Measurements from ENCODE around the gene OR2H2. TPM values are rescaled to one million over a fixed set of nuclear protein-coding genes. Genes with fewer than 3 reads are reported as not detected.

Gene OR2H2
- total RNA-seq, 1 donor: not detected

DNA sequence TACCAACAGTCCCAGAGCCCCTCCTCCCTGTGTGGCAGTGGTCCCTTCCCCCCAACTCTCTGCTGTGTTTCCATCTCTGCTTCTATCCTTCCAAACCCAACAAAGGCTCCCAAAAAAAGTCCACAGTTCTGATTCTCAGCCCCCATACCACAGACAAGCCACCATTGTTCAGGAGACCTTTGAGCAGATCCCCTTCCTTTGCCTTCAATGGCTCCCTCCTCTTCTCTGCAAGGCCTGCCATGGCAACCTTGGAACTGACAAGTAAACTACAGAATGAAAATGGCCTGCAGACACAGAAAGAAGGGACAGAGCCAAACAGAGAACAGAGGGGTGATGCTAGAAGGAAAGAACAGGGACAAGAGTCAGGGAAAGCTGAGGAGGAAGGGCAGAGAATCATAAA, 23.2 kb downstream of the OR2H2 start:
- H2AFZ ChIP-seq (ENCODE audit: low read length): no peak overlapping the region
- H3K4me1 ChIP-seq (ENCODE audit: insufficient read depth, low read length): no peaks in the 10 kb centered on the region
- DNase-seq (ENCODE audit: insufficient read length, low spot score, missing footprints): no peak
- peaks cover 69% of the 10 kb centered on the region for H3K36me3 ChIP-seq (ENCODE audit: insufficient read depth, low read length)
- no peaks in the 10 kb centered on the region for H3K9me3 ChIP-seq (ENCODE audit: low read depth, low read length)
- H4K20me1 ChIP-seq (ENCODE audit: insufficient read depth, low read length): no peaks in the 10 kb centered on the region
- H3K27me3 ChIP-seq (ENCODE audit: insufficient read depth, low read length): no peaks in the 10 kb centered on the region
- no peak overlapping the region for H3K4me2 ChIP-seq (ENCODE audit: insufficient read depth, low read length)
- no peak for TF ChIP-seq CTCF (IDR thresholded peaks at IDR 0.05; ENCODE audit: extremely low read depth, low read depth, low read length)
- H3K4me3 ChIP-seq (ENCODE audit: insufficient read depth, low read length): no peak overlapping the region
- no peak overlapping the region for H3K27ac ChIP-seq (ENCODE audit: low read depth, low read length)
- H3K79me2 ChIP-seq (ENCODE audit: insufficient read depth, low read length): no peaks in the 10 kb centered on the region

DNA sequence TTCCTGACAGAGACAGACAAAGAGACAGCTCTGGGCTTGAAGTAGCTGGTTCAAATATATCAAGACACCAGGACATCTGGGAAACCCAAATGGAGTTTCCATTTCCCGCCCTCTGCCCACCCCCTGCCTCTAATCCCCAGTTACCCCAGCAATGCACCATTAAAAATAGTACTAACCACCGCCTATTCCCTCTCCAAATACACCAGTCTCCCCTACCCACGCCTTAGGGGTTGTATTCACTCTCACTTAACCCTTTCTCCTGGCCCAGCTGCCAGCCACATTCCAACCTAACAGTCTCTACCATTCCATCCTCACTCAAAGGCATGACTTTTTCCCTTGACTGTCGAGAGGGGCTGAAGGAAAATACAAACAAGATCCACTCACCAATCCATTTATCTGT, 25.6 kb downstream of the OR2H2 start:
- H3K27ac ChIP-seq (ENCODE audit: low read depth, low read length): no peak overlapping the region
- H3K4me3 ChIP-seq (ENCODE audit: insufficient read depth, low read length): no peak overlapping the region
- no peak overlapping the region for H3K4me2 ChIP-seq (ENCODE audit: insufficient read depth, low read length)
- no peak overlapping the region for H2AFZ ChIP-seq (ENCODE audit: low read length)
- H3K9me3 ChIP-seq (ENCODE audit: low read depth, low read length): no peaks in the 10 kb centered on the region
- peaks cover 66% of the 10 kb centered on the region for H3K36me3 ChIP-seq (ENCODE audit: insufficient read depth, low read length)
- no peaks in the 10 kb centered on the region for H3K27me3 ChIP-seq (ENCODE audit: insufficient read depth, low read length)
- no peak for TF ChIP-seq CTCF (IDR thresholded peaks at IDR 0.05; ENCODE audit: extremely low read depth, low read depth, low read length)
- no peaks in the 10 kb centered on the region for H3K4me1 ChIP-seq (ENCODE audit: insufficient read depth, low read length)
- DNase-seq (ENCODE audit: insufficient read length, low spot score, missing footprints): no peak
- H3K79me2 ChIP-seq (ENCODE audit: insufficient read depth, low read length): no peaks in the 10 kb centered on the region
- no peaks in the 10 kb centered on the region for H4K20me1 ChIP-seq (ENCODE audit: insufficient read depth, low read length)

DNA sequence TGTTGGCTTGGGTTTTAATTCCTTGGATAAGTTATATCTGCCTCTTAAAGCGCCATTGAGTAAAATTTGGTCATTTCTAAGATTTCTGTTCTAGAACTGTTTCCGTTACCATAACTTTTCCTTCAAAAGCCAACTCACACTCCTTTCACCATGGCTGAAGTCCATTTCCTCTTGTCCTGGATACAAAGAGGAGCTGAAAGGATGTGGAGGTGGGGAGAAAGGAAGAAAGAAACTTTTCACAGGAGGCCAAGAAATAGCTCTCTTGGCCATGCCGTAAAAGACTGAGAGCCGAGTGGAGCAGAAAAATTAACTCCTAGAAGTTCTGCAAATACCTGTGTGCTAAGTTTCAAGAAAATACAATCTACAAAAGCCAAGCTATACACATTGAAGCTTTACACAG, 26.5 kb downstream of the OR2H2 start:
- peaks cover 60% of the 10 kb centered on the region for H3K36me3 ChIP-seq (ENCODE audit: insufficient read depth, low read length)
- H3K27me3 ChIP-seq (ENCODE audit: insufficient read depth, low read length): no peaks in the 10 kb centered on the region
- no peak for TF ChIP-seq CTCF (IDR thresholded peaks at IDR 0.05; ENCODE audit: extremely low read depth, low read depth, low read length)
- H3K4me3 ChIP-seq (ENCODE audit: insufficient read depth, low read length): no peak overlapping the region
- H3K9me3 ChIP-seq (ENCODE audit: low read depth, low read length): no peaks in the 10 kb centered on the region
- no peak overlapping the region for H3K4me2 ChIP-seq (ENCODE audit: insufficient read depth, low read length)
- no peak overlapping the region for H3K27ac ChIP-seq (ENCODE audit: low read depth, low read length)
- H3K4me1 ChIP-seq (ENCODE audit: insufficient read depth, low read length): no peaks in the 10 kb centered on the region
- no peaks in the 10 kb centered on the region for H4K20me1 ChIP-seq (ENCODE audit: insufficient read depth, low read length)
- DNase-seq (ENCODE audit: insufficient read length, low spot score, missing footprints): no peak
- no peak overlapping the region for H2AFZ ChIP-seq (ENCODE audit: low read length)
- H3K79me2 ChIP-seq (ENCODE audit: insufficient read depth, low read length): no peaks in the 10 kb centered on the region

- Histone ChIP-seq H3K4me3 (ENCODE audit: insufficient read depth, low read length) (no peak overlapping the region), H3K27ac (ENCODE audit: low read depth, low read length) (no peak overlapping the region), H3K4me1 (ENCODE audit: insufficient read depth, low read length) (no peaks in the 10 kb centered on the region), H3K79me2 (ENCODE audit: insufficient read depth, low read length) (no peaks in the 10 kb centered on the region), H2AFZ (ENCODE audit: low read length) (no peak overlapping the region), H3K36me3 (ENCODE audit: insufficient read depth, low read length) (peaks cover 42% of the 10 kb centered on the region), H3K27me3 (ENCODE audit: insufficient read depth, low read length) (no peaks in the 10 kb centered on the region), H3K4me2 (ENCODE audit: insufficient read depth, low read length) (no peak overlapping the region), H4K20me1 (ENCODE audit: insufficient read depth, low read length) (no peaks in the 10 kb centered on the region), H3K9me3 (ENCODE audit: low read depth, low read length) (no peaks in the 10 kb centered on the region)
- peak; percentile 75 for DNase-seq (ENCODE audit: insufficient read length, low spot score, missing footprints)
- TF ChIP-seq CTCF (IDR thresholded peaks at IDR 0.05; ENCODE audit: extremely low read depth, low read depth, low read length): peak; percentile 24
These were observed 33.0 kb downstream of the OR2H2 start for GRCh38 chr6:29617782-29618554.

Measured in osteoblast (primary cell).